Measurements from ENCODE around the gene GRK1. TPM values are rescaled to one million over a fixed set of nuclear protein-coding genes. Genes with fewer than 3 reads are reported as not detected.

GRK1 gene
- total RNA-seq, 1 donor from 2014 or later: 0.06 TPM

GRCh38 chr13:113759525-113760137, 92.6 kb downstream of the GRK1 start:
- no peak for TF ChIP-seq CTCF (conservative IDR thresholded peaks at IDR 0.05; ENCODE audit: low read depth, low read length)
- no peak for DNase-seq (ENCODE audit: low read depth)
- H3K4me3 ChIP-seq (ENCODE audit: low read depth, low read length): peak overlapping the region; percentile 73

- no peak for DNase-seq (ENCODE audit: low read depth)
- TF ChIP-seq CTCF (conservative IDR thresholded peaks at IDR 0.05; ENCODE audit: low read depth, low read length): no peak
- H3K4me3 ChIP-seq (ENCODE audit: low read depth, low read length): no peak overlapping the region
These were observed 94.1 kb downstream of the GRK1 start for GRCh38 chr13:113761136-113761535.

- TF ChIP-seq CTCF (conservative IDR thresholded peaks at IDR 0.05; ENCODE audit: low read depth, low read length): no peak
- H3K4me3 ChIP-seq (ENCODE audit: low read depth, low read length): no peak overlapping the region
- no peak for DNase-seq (ENCODE audit: low read depth)
These were observed 95.1 kb downstream of the GRK1 start for GRCh38 chr13:113762075-113762474.

GRCh38 chr13:113762538-113762937, 95.5 kb downstream of the GRK1 start:
- TF ChIP-seq CTCF (conservative IDR thresholded peaks at IDR 0.05; ENCODE audit: low read depth, low read length): no peak
- no peak for DNase-seq (ENCODE audit: low read depth)

GRCh38 chr13:113763254-113763653, 96.2 kb downstream of the GRK1 start:
- DNase-seq (ENCODE audit: low read depth): no peak
- TF ChIP-seq CTCF (conservative IDR thresholded peaks at IDR 0.05; ENCODE audit: low read depth, low read length): no peak
- H3K4me3 ChIP-seq (ENCODE audit: low read depth, low read length): no peak overlapping the region

More at GRCh38 chr13:113762538-113762937, 95.5 kb downstream of the GRK1 start:
- H3K4me3 ChIP-seq (ENCODE audit: low read depth, low read length): no peak overlapping the region

- H3K4me3 ChIP-seq (ENCODE audit: low read depth, low read length): no peak overlapping the region
- DNase-seq (ENCODE audit: low read depth): no peak
- no peak for TF ChIP-seq CTCF (conservative IDR thresholded peaks at IDR 0.05; ENCODE audit: low read depth, low read length)
These were observed 97.2 kb downstream of the GRK1 start for GRCh38 chr13:113763961-113764792.
